ENCODE results near the gene THPO. TPM values are rescaled to one million over a fixed set of nuclear protein-coding genes. Genes with fewer than 3 reads are reported as not detected.
A peak's percentile ranks its signal among the peaks of the same experiment; 100 is the strongest.

The THPO gene
- total and polyA plus RNA-seq, 2 donors (not counting 3 experiments of a cell fraction or from before 2014, with no cell fraction given), result 0.08 TPM; not detected in 1

DNA sequence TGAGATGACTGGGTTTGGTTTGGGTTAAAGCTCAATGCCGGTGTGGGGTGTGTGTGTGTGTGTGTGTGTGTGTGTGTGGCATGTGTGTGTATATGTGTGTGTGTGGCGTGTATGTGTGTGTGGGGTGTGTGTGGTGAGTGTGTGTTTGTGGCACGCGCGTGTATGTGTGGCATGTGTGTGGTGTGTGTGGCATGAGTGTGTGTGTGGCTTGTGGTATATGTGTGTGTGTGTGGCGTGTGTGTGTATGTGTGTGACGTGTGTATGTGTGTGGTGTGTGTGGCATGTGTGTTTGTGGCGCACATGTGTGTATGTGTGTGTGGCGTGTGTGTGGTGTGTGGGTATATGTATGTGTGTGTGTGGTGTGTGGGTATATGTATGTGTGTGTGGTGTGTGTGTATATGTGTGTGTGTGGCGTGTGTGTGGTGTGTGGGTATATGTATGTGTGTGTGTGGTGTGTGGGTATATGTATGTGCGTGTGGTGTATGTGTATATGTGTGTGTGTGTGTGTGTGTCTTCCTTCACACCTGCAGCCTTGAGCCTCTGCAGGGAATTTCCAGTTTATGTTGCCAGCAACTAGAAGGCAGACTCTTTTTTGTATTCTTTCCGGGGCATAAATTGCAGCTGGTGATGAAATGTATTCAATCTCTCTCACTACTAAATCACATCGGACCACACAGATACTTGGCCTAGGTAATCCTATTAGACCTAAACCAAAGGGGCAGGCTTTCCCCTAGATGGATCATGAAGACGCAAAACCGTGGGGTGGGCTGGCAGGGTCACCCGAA is 36.6 kb upstream of the THPO start:
- no peaks in the 10 kb centered on the region for H4K20me1 ChIP-seq (replicated peaks; ENCODE audit: control insufficient read depth, extremely low read depth, insufficient read depth, low read length)
- H3K36me3 ChIP-seq (ENCODE audit: control insufficient read depth in 2 of 2, extremely low read depth in 1 of 2, insufficient read depth in 2 of 2, low read length in 2 of 2), result no peaks in the 10 kb centered on the region
- dilution Hi-C loops (cut with MboI; ENCODE audit: extremely low pct_ligation_motif_present, low sequenced_read_pairs), result no loop called here
- no peak overlapping the region for H3K4me2 ChIP-seq (ENCODE audit: insufficient read depth, low read length)
- H3K27ac ChIP-seq (ENCODE audit: insufficient read depth, low read depth, low read length), result no peak overlapping the region
- TF ChIP-seq, protein P1, sequence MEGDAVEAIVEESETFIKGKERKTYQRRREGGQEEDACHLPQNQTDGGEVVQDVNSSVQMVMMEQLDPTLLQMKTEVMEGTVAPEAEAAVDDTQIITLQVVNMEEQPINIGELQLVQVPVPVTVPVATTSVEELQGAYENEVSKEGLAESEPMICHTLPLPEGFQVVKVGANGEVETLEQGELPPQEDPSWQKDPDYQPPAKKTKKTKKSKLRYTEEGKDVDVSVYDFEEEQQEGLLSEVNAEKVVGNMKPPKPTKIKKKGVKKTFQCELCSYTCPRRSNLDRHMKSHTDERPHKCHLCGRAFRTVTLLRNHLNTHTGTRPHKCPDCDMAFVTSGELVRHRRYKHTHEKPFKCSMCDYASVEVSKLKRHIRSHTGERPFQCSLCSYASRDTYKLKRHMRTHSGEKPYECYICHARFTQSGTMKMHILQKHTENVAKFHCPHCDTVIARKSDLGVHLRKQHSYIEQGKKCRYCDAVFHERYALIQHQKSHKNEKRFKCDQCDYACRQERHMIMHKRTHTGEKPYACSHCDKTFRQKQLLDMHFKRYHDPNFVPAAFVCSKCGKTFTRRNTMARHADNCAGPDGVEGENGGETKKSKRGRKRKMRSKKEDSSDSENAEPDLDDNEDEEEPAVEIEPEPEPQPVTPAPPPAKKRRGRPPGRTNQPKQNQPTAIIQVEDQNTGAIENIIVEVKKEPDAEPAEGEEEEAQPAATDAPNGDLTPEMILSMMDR (IDR thresholded peaks at IDR 0.05; ENCODE audit: extremely low read depth in 1 of 2, insufficient read depth in 1 of 2, low read depth in 1 of 2, low read length in 2 of 2), result no peak
- no peak for TF ChIP-seq POLR2A (IDR thresholded peaks at IDR 0.05; ENCODE audit: low read depth, low read length)
- no peak for TF ChIP-seq JUN (IDR thresholded peaks at IDR 0.05; ENCODE audit: borderline replicate concordance, insufficient read depth, insufficient read length, low read depth)
- TF ChIP-seq EZH2 (IDR thresholded peaks at IDR 0.05; ENCODE audit: borderline replicate concordance, low read depth, low read length, severe bottlenecking), result no peak
- no peak for TF ChIP-seq FOS (IDR thresholded peaks at IDR 0.05; ENCODE audit: borderline replicate concordance, insufficient read depth, low read length)
- no peak for TF ChIP-seq MYC (IDR thresholded peaks at IDR 0.05; ENCODE audit: low read depth, low read length)
- TF ChIP-seq, protein P2, sequence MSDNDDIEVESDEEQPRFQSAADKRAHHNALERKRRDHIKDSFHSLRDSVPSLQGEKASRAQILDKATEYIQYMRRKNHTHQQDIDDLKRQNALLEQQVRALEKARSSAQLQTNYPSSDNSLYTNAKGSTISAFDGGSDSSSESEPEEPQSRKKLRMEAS (IDR thresholded peaks at IDR 0.05; ENCODE audit: insufficient read depth, insufficient read length), result no peak
- TF ChIP-seq GATA2 (IDR thresholded peaks at IDR 0.05; ENCODE audit: insufficient read depth, insufficient read length, low read depth, low read length), result no peak
- TF ChIP-seq POLR2AphosphoS5 (IDR thresholded peaks at IDR 0.05; ENCODE audit: insufficient read depth, low read depth, low read length), result no peak
- no peaks in the 10 kb centered on the region for H3K9me3 ChIP-seq (replicated peaks; ENCODE audit: control insufficient read depth, insufficient read depth, low read length)
- intact Hi-C loops (cut with micrococcal nuclease), result no loop called here
- ChIA-PET POLR2A (no interaction called here), CTCF (interaction anchor here (1.7 to 13.7 kb wide), 6 partner anchors 38 to 126 kb away, joined by 4 to 198 read pairs (median 56); no protein-coding TSS in a partner anchor)
- H3K27me3 ChIP-seq (ENCODE audit: control insufficient read depth in 2 of 2, insufficient read depth in 2 of 2, low read length in 2 of 2), result no peaks in the 10 kb centered on the region
- no peak overlapping the region for H3K9ac ChIP-seq (replicated peaks; ENCODE audit: extremely low read depth, insufficient read depth, low read length)
- no peaks in the 10 kb centered on the region for H3K9me1 ChIP-seq (replicated peaks; ENCODE audit: control insufficient read depth, extremely low read depth, insufficient read depth, low read length)
- BruUV-seq (replicated peaks), result no TSS peak
- H2AFZ ChIP-seq (ENCODE audit: low read depth, low read length), result no peak overlapping the region
- H3K4me3 ChIP-seq (replicated peaks in 1 of 3; ENCODE audit: insufficient read depth in 1 of 3, low read depth in 1 of 3, low read length in 3 of 3), result no peak overlapping the region
- peak; percentile 68 for FAIRE-seq
- no peak for DNase-seq (ENCODE audit: low read depth, low spot score)
- H3K4me1 ChIP-seq (ENCODE audit: control insufficient read depth, extremely low read depth, insufficient read depth, low read length), result no peaks in the 10 kb centered on the region
- no peaks in the 10 kb centered on the region for H3K79me2 ChIP-seq (ENCODE audit: control insufficient read depth, insufficient read depth, low read length)

Measured in endothelial cell of umbilical vein (primary cell).